ENCODE measurements around the gene LRTM2.

- TF ChIP-seq ESRRG (CRISPR knock-in tag; IDR thresholded peaks at IDR 0.05) (no peak), ZFP3 (CRISPR knock-in tag; IDR thresholded peaks at IDR 0.05) (no peak), SNAI2 (CRISPR knock-in tag; IDR thresholded peaks at IDR 0.05) (no peak), PPARA (CRISPR knock-in tag; IDR thresholded peaks at IDR 0.05; ENCODE audit: borderline replicate concordance) (no peak), TOX (CRISPR knock-in tag; IDR thresholded peaks at IDR 0.05; ENCODE audit: borderline replicate concordance) (no peak), PATZ1 (CRISPR knock-in tag; IDR thresholded peaks at IDR 0.05; ENCODE audit: borderline replicate concordance) (no peak), ARNTL (CRISPR knock-in tag; IDR thresholded peaks at IDR 0.05; ENCODE audit: borderline replicate concordance, low read depth) (no peak)
These were observed 13.2 kb downstream of the LRTM2 start for GRCh38 chr12:1833596-1834028.

Data from SK-N-SH treated with all-trans-retinoic acid at 6 μM for 48 hours (cell line).